OCI-LY1 (cell line): ENCODE data around the gene FYB1.

Experiments
- H2AFZ ChIP-seq: fragments of 200-600 bp; sonication (generic), shearing (Covaris generic); 2 replicates; pipeline ENCODE4 v1.6.0; 2014; ENCODE audit warnings: antibody characterized with exemption, mild to moderate bottlenecking, low read length
- H3F3A ChIP-seq: fragments of 200-600 bp; sonication (generic), shearing (Covaris generic); 2 replicates; pipeline ENCODE4 v1.6.0; 2014; ENCODE audit warnings: mild to moderate bottlenecking, antibody characterized with exemption, low read length, moderate library complexity; ENCODE audit not compliant: insufficient read depth
- H3K27ac ChIP-seq: fragments of 200-600 bp; sonication (generic); 2 replicates; pipeline ENCODE4 v1.5.1; 2014; ENCODE audit warnings: low read length, mixed run types, mild to moderate bottlenecking, low read depth; ENCODE audit not compliant: poor library complexity, severe bottlenecking
- H3K27me3 ChIP-seq: fragments of 200-600 bp; sonication (generic); 2 replicates; pipeline ENCODE4 v1.6.0; 2014; ENCODE audit warnings: antibody characterized with exemption, mild to moderate bottlenecking, low read length, moderate library complexity; ENCODE audit not compliant: insufficient read depth
- H3K36me3 ChIP-seq: fragments of 200-600 bp; sonication (generic); 2 replicates; pipeline ENCODE4 v1.6.1; 2014; ENCODE audit warnings: mild to moderate bottlenecking, antibody characterized with exemption, low read length, moderate library complexity, mixed read lengths; ENCODE audit not compliant: insufficient read depth
- H3K4me1 ChIP-seq: fragments of 200-600 bp; sonication (generic); 2 replicates; pipeline ENCODE4 v1.5.1; 2014; ENCODE audit warnings: mild to moderate bottlenecking, low read length, moderate library complexity; ENCODE audit not compliant: insufficient read depth, severe bottlenecking
- H3K4me2 ChIP-seq: fragments of 200-600 bp; sonication (generic), shearing (Covaris generic); 2 replicates; pipeline ENCODE4 v1.6.1; 2014; ENCODE audit warnings: low read length
- H3K4me3 ChIP-seq: fragments of 200-600 bp; sonication (generic); 2 replicates; pipeline ENCODE4 v1.5.1; 2014; ENCODE audit warnings: low read length, low read depth, mild to moderate bottlenecking, mixed read lengths; ENCODE audit not compliant: poor library complexity, severe bottlenecking
- H3K79me2 ChIP-seq: fragments of 200-600 bp; shearing (Covaris generic); 2 replicates; pipeline ENCODE4 v1.6.1; 2016; ENCODE audit warnings: mixed run types, low read length, mixed read lengths; ENCODE audit not compliant: insufficient read depth
- H3K9ac ChIP-seq: fragments of 200-600 bp; sonication (generic), shearing (Covaris generic); 2 replicates; pipeline ENCODE4 v1.6.1; 2014; ENCODE audit warnings: mild to moderate bottlenecking, low read length, mixed read lengths
- H3K9me2 ChIP-seq: fragments of 200-600 bp; sonication (generic), shearing (Covaris generic); 2 replicates; pipeline ENCODE4 v1.6.1; 2014; ENCODE audit warnings: low read depth, mild to moderate bottlenecking, low read length, mixed read lengths
- H3K9me3 ChIP-seq: fragments of 200-600 bp; shearing (Covaris generic); 2 replicates; pipeline ENCODE4 v1.6.1; 2014; ENCODE audit warnings: low read length, mixed read lengths
- H4K20me1 ChIP-seq: fragments of 200-600 bp; sonication (generic), shearing (Covaris generic); 2 replicates; pipeline ENCODE4 v1.6.0; 2016; ENCODE audit warnings: mild to moderate bottlenecking, low read length; ENCODE audit not compliant: insufficient read depth
- EZH2 ChIP-seq: fragments of 200-600 bp; sonication (generic), shearing (Covaris generic); IDR thresholded peaks from 2 replicates; pipeline ENCODE4 v1.8.0; 2017; ENCODE audit warnings: borderline replicate concordance, mixed run types, mild to moderate bottlenecking, antibody characterized with exemption, low read length, moderate library complexity, mixed read lengths
- TF ChIP-seq, protein P1 (sequence below): fragments of 200-600 bp; sonication (generic), shearing (Covaris generic); IDR thresholded peaks from 2 replicates; pipeline ENCODE4 v1.5.1; 2017; ENCODE audit warnings: mild to moderate bottlenecking, antibody characterized with exemption, low read length, moderate library complexity, mixed read lengths

The FYB1 gene

DNA sequence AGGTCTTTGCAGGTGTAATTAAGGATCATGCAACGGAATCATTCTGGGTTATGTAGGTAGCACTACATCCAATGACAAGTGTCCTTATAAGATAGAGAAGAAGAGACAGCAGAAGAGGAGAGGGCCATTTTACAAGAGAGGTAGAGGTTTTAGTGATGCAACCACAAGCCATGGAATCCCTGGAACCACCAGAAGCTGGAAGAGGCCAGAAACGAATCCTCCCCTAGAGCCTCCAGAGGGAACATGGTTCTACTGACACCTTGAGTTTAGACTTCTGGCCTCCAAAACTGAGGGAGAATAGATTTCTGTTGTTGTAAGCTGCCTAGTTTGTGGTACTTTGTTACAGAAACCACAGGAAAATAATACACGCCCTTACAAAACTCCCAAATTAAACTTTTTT, 3.5 kb downstream of the FYB1 start:
- H3K4me1 ChIP-seq = peaks cover 6% of the 10 kb centered on the region
- H3K27me3 ChIP-seq = no peaks in the 10 kb centered on the region
- no peak overlapping the region for H3K27ac ChIP-seq
- H3K9me3 ChIP-seq = no peaks in the 10 kb centered on the region
- no peaks in the 10 kb centered on the region for H3K79me2 ChIP-seq
- H4K20me1 ChIP-seq = no peaks in the 10 kb centered on the region
- no peak overlapping the region for H3K4me2 ChIP-seq
- no peaks in the 10 kb centered on the region for H3F3A ChIP-seq
- no peak overlapping the region for H3K4me3 ChIP-seq
- H3K36me3 ChIP-seq = no peaks in the 10 kb centered on the region
- H2AFZ ChIP-seq = no peak overlapping the region
- no peak overlapping the region for H3K9ac ChIP-seq
- TF ChIP-seq, protein P1, sequence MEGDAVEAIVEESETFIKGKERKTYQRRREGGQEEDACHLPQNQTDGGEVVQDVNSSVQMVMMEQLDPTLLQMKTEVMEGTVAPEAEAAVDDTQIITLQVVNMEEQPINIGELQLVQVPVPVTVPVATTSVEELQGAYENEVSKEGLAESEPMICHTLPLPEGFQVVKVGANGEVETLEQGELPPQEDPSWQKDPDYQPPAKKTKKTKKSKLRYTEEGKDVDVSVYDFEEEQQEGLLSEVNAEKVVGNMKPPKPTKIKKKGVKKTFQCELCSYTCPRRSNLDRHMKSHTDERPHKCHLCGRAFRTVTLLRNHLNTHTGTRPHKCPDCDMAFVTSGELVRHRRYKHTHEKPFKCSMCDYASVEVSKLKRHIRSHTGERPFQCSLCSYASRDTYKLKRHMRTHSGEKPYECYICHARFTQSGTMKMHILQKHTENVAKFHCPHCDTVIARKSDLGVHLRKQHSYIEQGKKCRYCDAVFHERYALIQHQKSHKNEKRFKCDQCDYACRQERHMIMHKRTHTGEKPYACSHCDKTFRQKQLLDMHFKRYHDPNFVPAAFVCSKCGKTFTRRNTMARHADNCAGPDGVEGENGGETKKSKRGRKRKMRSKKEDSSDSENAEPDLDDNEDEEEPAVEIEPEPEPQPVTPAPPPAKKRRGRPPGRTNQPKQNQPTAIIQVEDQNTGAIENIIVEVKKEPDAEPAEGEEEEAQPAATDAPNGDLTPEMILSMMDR = no peak
- TF ChIP-seq EZH2 = no peak
- H3K9me2 ChIP-seq = no peaks in the 10 kb centered on the region

DNA sequence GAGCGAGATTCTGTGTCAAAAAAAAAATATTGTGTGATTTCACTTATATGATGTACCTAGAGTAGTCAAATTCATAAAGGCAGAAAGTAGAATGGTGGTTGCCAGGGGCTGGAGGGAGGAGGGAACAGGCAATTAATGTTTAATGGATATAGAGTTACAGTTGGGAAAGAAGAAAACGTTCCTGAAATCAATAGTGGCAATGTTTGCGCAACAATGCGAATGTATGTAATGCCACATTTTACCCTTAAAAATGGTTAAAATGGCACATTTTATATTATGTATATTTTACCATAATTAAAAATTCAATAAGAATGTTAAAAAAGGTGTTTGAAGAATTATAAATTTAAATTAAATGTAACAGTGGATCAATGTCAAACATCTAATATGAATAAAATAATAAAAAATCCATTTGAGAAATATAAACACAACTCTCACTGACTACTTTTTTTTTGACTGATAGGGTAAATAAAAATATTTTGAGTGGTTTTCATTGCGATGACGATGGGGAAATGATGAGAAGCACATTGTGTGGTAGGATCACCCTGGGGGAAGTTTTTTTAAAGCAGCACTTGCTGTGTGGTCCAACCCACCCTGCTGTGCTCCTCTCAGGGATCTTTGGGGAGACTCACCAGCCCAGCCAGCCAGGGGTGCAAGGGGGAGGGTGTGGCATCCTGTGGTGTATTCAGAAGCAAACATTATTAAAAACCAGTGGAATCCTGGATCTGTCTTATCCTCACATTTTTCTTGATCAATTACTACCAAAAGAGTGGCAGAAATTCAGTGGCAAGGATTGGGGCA, 4.3 kb downstream of the FYB1 start:
- Histone ChIP-seq H3K36me3 (no peaks in the 10 kb centered on the region), H3K79me2 (no peaks in the 10 kb centered on the region), H3K9ac (no peak overlapping the region), H3K4me1 (peaks cover 6% of the 10 kb centered on the region), H4K20me1 (no peaks in the 10 kb centered on the region), H3K27ac (no peak overlapping the region), H3K9me2 (no peaks in the 10 kb centered on the region), H3K4me2 (no peak overlapping the region), H2AFZ (no peak overlapping the region), H3F3A (no peaks in the 10 kb centered on the region), H3K4me3 (no peak overlapping the region), H3K9me3 (no peaks in the 10 kb centered on the region), H3K27me3 (no peaks in the 10 kb centered on the region)
- TF ChIP-seq, protein P1 = no peak
- TF ChIP-seq EZH2 = no peak

DNA sequence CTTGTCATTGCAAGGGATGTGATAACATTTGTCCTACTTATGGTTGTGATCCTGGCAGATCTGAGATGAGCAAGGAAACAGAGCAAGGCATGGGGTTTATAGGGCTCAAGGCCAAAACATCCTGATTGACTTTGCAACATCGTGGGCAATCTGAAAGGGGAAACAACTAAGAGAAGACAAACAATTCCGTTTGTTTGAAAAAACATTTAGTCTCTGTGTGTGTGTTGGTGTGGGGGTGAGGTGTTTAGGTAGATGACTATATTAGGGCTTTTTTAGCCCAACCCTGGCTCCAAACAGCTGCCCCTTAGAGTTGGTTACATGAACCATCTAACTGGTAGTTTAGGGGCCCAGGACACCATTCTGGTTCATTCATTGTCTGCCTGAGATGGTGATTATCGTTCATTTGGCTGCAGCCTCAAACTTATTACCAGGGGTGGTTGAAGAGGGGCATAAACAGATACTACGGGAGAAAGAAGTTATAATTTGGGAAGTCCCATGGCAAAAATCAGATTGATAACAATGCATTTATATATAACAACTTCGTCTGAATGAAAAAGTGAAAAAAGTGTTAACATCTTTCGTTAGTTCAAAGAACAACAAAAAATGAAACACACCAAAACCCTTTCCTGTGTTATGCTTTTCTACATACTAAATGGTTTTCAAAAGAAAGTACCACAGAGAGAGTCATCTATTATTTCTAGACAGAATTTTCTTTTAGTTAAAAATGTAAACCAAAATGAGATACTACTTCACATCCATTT, 5.7 kb downstream of the FYB1 start:
- H3K4me1 ChIP-seq = peaks cover 6% of the 10 kb centered on the region
- no peak overlapping the region for H2AFZ ChIP-seq

More for the DNA sequence above, 5.7 kb downstream of the FYB1 start:
- TF ChIP-seq, protein P1 = no peak
- TF ChIP-seq EZH2 = no peak
- no peaks in the 10 kb centered on the region for H3K79me2 ChIP-seq
- no peak overlapping the region for H3K4me3 ChIP-seq
- H3K27ac ChIP-seq = no peak overlapping the region
- no peaks in the 10 kb centered on the region for H3F3A ChIP-seq
- H3K9ac ChIP-seq = no peak overlapping the region
- H4K20me1 ChIP-seq = no peaks in the 10 kb centered on the region
- no peaks in the 10 kb centered on the region for H3K36me3 ChIP-seq
- no peaks in the 10 kb centered on the region for H3K9me2 ChIP-seq
- no peaks in the 10 kb centered on the region for H3K27me3 ChIP-seq
- H3K4me2 ChIP-seq = no peak overlapping the region
- H3K9me3 ChIP-seq = no peaks in the 10 kb centered on the region
